ENCODE measurements around the gene PREP. TPM values are rescaled to one million over a fixed set of nuclear protein-coding genes. Genes with fewer than 3 reads are reported as not detected.

The PREP gene
- total RNA-seq, 2 experiments from 2014 or later, result 46.4 to 46.9 TPM

DNA sequence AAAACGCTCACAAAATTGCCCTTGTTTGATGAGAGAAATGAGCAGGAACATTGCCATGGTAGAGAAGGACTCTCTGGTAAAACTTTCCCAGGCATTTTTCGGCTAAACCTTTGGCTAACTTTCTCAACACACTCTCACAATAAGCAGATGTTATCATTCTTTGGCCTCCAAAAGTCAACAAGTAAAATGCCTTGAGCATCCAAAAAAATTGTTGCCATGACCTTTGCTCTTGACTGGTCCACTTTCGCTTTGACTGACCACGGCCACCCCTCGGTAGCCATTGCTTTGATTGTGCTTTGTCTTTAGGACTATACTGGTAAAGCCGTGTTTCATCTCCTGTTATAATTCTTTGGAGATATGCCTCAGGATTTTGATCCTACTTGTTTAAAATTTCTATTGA lies 41.1 kb upstream of the PREP start:
- ChIA-PET POLR2A (no interaction called here), CTCF (interaction anchor here (1.1 to 2.1 kb wide), 2 partner anchors 10 to 12 kb away, joined by 3 to 9 read pairs; no protein-coding TSS in a partner anchor)
- peaks cover 2% of the 10 kb centered on the region for H3K27me3 Mint-ChIP-seq

GRCh38 chr6:105442369-105442768 lies 39.5 kb upstream of the PREP start:
- Mint-ChIP-seq H3K4me3 (no peak overlapping the region), H3K27me3 (peaks cover 2% of the 10 kb centered on the region), H3K9me3 (no peaks in the 10 kb centered on the region), H3K36me3 (ENCODE audit: low read depth) (no peaks in the 10 kb centered on the region), H3K27ac (no peak overlapping the region), H3K4me1 (ENCODE audit: low read depth) (no peaks in the 10 kb centered on the region)
- POLR2A ChIA-PET, result no interaction called here
- intact Hi-C loops (cut with micrococcal nuclease), result no loop called here
- DNase-seq (no peak), ATAC-seq (no peak)
- CTCF ChIA-PET, result interaction anchor here (2.1 kb wide), 1 partner anchor 11 kb away, joined by 9 read pairs; no protein-coding TSS in a partner anchor
- TF ChIP-seq, protein P1, sequence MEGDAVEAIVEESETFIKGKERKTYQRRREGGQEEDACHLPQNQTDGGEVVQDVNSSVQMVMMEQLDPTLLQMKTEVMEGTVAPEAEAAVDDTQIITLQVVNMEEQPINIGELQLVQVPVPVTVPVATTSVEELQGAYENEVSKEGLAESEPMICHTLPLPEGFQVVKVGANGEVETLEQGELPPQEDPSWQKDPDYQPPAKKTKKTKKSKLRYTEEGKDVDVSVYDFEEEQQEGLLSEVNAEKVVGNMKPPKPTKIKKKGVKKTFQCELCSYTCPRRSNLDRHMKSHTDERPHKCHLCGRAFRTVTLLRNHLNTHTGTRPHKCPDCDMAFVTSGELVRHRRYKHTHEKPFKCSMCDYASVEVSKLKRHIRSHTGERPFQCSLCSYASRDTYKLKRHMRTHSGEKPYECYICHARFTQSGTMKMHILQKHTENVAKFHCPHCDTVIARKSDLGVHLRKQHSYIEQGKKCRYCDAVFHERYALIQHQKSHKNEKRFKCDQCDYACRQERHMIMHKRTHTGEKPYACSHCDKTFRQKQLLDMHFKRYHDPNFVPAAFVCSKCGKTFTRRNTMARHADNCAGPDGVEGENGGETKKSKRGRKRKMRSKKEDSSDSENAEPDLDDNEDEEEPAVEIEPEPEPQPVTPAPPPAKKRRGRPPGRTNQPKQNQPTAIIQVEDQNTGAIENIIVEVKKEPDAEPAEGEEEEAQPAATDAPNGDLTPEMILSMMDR (IDR thresholded peaks at IDR 0.05), result no peak

More for the DNA sequence above, 41.1 kb upstream of the PREP start:
- Mint-ChIP-seq H3K4me1 (ENCODE audit: low read depth) (no peaks in the 10 kb centered on the region), H3K27ac (no peak overlapping the region), H3K4me3 (no peak overlapping the region), H3K36me3 (ENCODE audit: low read depth) (no peaks in the 10 kb centered on the region), H3K9me3 (no peaks in the 10 kb centered on the region)
- ATAC-seq (no peak), DNase-seq (no peak)
- TF ChIP-seq, protein P1 (IDR thresholded peaks at IDR 0.05), result no peak
- intact Hi-C loops (cut with micrococcal nuclease), result no loop called here

GRCh38 chr6:105437236-105437635 lies 34.4 kb upstream of the PREP start:
- TF ChIP-seq, protein P1 (IDR thresholded peaks at IDR 0.05), result no peak
- DNase-seq, result no peak
- ATAC-seq, result no peak
- POLR2A ChIA-PET, result no interaction called here
- Mint-ChIP-seq H3K4me1 (ENCODE audit: low read depth) (peaks cover 2% of the 10 kb centered on the region), H3K27ac (no peak overlapping the region), H3K4me3 (no peak overlapping the region), H3K36me3 (ENCODE audit: low read depth) (no peaks in the 10 kb centered on the region), H3K27me3 (peaks cover 7% of the 10 kb centered on the region), H3K9me3 (no peaks in the 10 kb centered on the region)
- intact Hi-C loops (cut with micrococcal nuclease), result loop anchor here (10.0 kb wide), 1 partner anchor 788 kb away; no protein-coding TSS in a partner anchor
- CTCF ChIA-PET, result no interaction called here

DNA sequence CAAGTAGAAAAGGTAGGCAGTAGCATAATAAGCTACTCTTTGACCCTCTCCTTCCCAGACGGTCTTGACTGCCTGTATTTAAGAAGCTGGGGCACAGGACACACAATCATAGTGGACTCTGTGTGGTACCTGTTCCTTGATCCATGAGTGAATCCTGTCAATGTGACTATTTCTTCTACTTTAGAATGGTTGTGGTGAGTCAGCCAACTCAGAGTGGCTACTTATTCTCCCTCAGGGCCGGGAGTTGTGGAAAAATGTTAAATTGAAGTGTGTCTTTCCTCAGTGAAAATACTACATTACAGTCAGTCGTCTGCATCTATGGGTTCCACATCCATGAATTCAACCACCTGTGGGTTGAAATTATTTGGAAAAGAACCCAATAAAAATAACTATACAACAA lies 30.8 kb upstream of the PREP start:
- no peak overlapping the region for H3K4me3 Mint-ChIP-seq
- H3K4me1 Mint-ChIP-seq (ENCODE audit: low read depth), result peaks cover 2% of the 10 kb centered on the region
- intact Hi-C loops (cut with micrococcal nuclease), result loop anchor here (10.0 kb wide), 1 partner anchor 791 kb away; no protein-coding TSS in a partner anchor
- H3K9me3 Mint-ChIP-seq, result no peaks in the 10 kb centered on the region
- TF ChIP-seq, protein P1 (IDR thresholded peaks at IDR 0.05), result no peak
- ATAC-seq, result no peak
- CTCF ChIA-PET, result interaction anchor here (0.7 to 3.8 kb wide), 4 partner anchors 10 to 346 kb away, joined by 3 to 22 read pairs (median 16); no protein-coding TSS in a partner anchor
- no peak for DNase-seq
- peaks cover 5% of the 10 kb centered on the region for H3K27me3 Mint-ChIP-seq
- POLR2A ChIA-PET, result interaction anchor here (0.9 kb wide), 1 partner anchor 667 kb away, joined by 3 read pairs; no protein-coding TSS in a partner anchor
- H3K27ac Mint-ChIP-seq, result no peak overlapping the region
- H3K36me3 Mint-ChIP-seq (ENCODE audit: low read depth), result no peaks in the 10 kb centered on the region

- intact Hi-C loops (cut with micrococcal nuclease), result loop anchor here (10.0 kb wide), 1 partner anchor 792 kb away; no protein-coding TSS in a partner anchor
- TF ChIP-seq, protein P1 (IDR thresholded peaks at IDR 0.05), result no peak
- ATAC-seq (peak; percentile 17), DNase-seq (no peak)
- Mint-ChIP-seq H3K4me3 (no peak overlapping the region), H3K36me3 (ENCODE audit: low read depth) (no peaks in the 10 kb centered on the region), H3K9me3 (no peaks in the 10 kb centered on the region), H3K27ac (no peak overlapping the region), H3K4me1 (ENCODE audit: low read depth) (peaks cover 2% of the 10 kb centered on the region), H3K27me3 (peaks cover 5% of the 10 kb centered on the region)
- ChIA-PET POLR2A (interaction anchor here (0.9 kb wide), 1 partner anchor 667 kb away, joined by 3 read pairs; no protein-coding TSS in a partner anchor), CTCF (interaction anchor here (0.7 to 3.8 kb wide), 11 partner anchors 9 to 791 kb away, joined by 3 to 22 read pairs (median 12); no protein-coding TSS in a partner anchor)
These were observed 29.9 kb upstream of the PREP start for GRCh38 chr6:105432797-105433196.
